SK-N-SH (cell line): ENCODE data around the gene METTL25B. TPM values are rescaled to one million over a fixed set of nuclear protein-coding genes. Genes with fewer than 3 reads are reported as not detected.

Experiments
- CTCF ChIA-PET: fragments of 300-600, 350-600 bp; formaldehyde crosslinking; extraction: SDS; loops from one replicate; lab custom pipeline; 2021; lab: Yijun Ruan, JAX
- POLR2A ChIA-PET: fragments of 350-600 bp; sonication (Branson Sonifier 250); formaldehyde crosslinking; extraction: SDS; loops from one replicate; lab custom pipeline; 2020; ENCODE audit warnings: antibody characterized with exemption, inconsistent platforms; lab: Yijun Ruan, JAX
- DNase-seq: peaks from one replicate; pipeline ENCODE4 v3.0.0; 2012
- H2AFZ ChIP-seq: fragments of 200-600 bp; sonication (generic); 2 replicates; pipeline ENCODE4 v1.8.1; 2016; ENCODE audit warnings: antibody characterized with exemption, mild to moderate bottlenecking, low read depth
- H3F3A ChIP-seq: fragments of 200-600 bp; sonication (generic); replicated peaks from 2 replicates; pipeline ENCODE3; 2016; ENCODE audit warnings: antibody characterized with exemption, mild to moderate bottlenecking; ENCODE audit not compliant: insufficient read depth
- H3K27ac ChIP-seq, 2 experiments: fragments of 200-500 bp in 1 of 2; fragments of 200-600 bp in 1 of 2; sonication (Bioruptor generic) in 1 of 2; sonication (generic), shearing (Covaris generic) in 1 of 2; 2 replicates each; pipeline versions ENCODE4 v1.5.1 to v1.6.1; 2014 to 2016; ENCODE audit warnings: low read depth in 2 of 2, inconsistent platforms in 1 of 2, low read length in 1 of 2, mild to moderate bottlenecking in 1 of 2, mixed read lengths in 1 of 2
- H3K27me3 ChIP-seq: fragments of 200-600 bp; sonication (generic), shearing (Covaris generic); 2 replicates; pipeline ENCODE4 v1.6.1; 2016; ENCODE audit warnings: mixed run types; ENCODE audit not compliant: insufficient read depth
- H3K36me3 ChIP-seq, 2 experiments: fragments of 200-500 bp in 1 of 2; fragments of 200-600 bp in 1 of 2; sonication (Bioruptor generic) in 1 of 2; sonication (generic) in 1 of 2; replicated peaks in 1 of 2; 2 replicates each; pipeline versions ENCODE3 to v1.5.1; 2014 to 2016; ENCODE audit warnings: low read length in 1 of 2, mild to moderate bottlenecking in 1 of 2; ENCODE audit not compliant: insufficient read depth in 2 of 2, control insufficient read depth in 1 of 2
- H3K4me1 ChIP-seq, 2 experiments: fragments of 200-500 bp in 1 of 2; fragments of 200-600 bp in 1 of 2; sonication (Bioruptor generic) in 1 of 2; sonication (generic), shearing (Covaris generic) in 1 of 2; 2 replicates each; pipeline versions ENCODE4 v1.5.1 to v1.6.1; 2014 to 2016; ENCODE audit warnings: low read depth in 1 of 2, low read length in 1 of 2, mixed run types in 1 of 2; ENCODE audit not compliant: insufficient read depth in 2 of 2, control insufficient read depth in 1 of 2
- H3K4me2 ChIP-seq: fragments of 200-600 bp; sonication (generic), shearing (Covaris generic); 2 replicates; pipeline ENCODE4 v1.6.1; 2017; ENCODE audit warnings: mixed run types
- H3K4me3 ChIP-seq, 2 experiments: fragments of 200-500 bp in 1 of 2; fragments of 200-600 bp in 1 of 2; sonication (Bioruptor generic) in 1 of 2; sonication (generic), shearing (Covaris generic) in 1 of 2; 2 replicates each; pipeline versions ENCODE4 v1.5.1 to v1.8.1; 2014 to 2016; ENCODE audit warnings: low read depth in 2 of 2, inconsistent platforms in 1 of 2, low read length in 1 of 2, mild to moderate bottlenecking in 1 of 2, mixed read lengths in 1 of 2, moderate library complexity in 1 of 2
- H3K79me2 ChIP-seq: fragments of 200-600 bp; sonication (generic); 2 replicates; pipeline ENCODE4 v1.8.1; 2017; ENCODE audit warnings: mild to moderate bottlenecking; ENCODE audit not compliant: insufficient read depth
- H3K9ac ChIP-seq: fragments of 200-600 bp; sonication (generic); 2 replicates; pipeline ENCODE4 v1.6.1; 2017; ENCODE audit warnings: mixed run types
- H3K9me2 ChIP-seq: fragments of 200-600 bp; sonication (generic); 2 replicates; pipeline ENCODE4 v1.6.1; 2017; ENCODE audit warnings: mixed run types
- H3K9me3 ChIP-seq: fragments of 200-600 bp; sonication (generic); 2 replicates; pipeline ENCODE4 v1.6.1; 2017; ENCODE audit warnings: mixed run types, mild to moderate bottlenecking, moderate library complexity
- H4K20me1 ChIP-seq: fragments of 200-600 bp; sonication (generic); 2 replicates; pipeline ENCODE4 v1.6.1; 2017; ENCODE audit warnings: mild to moderate bottlenecking, mixed run types; ENCODE audit not compliant: insufficient read depth
- FOSL2 ChIP-seq: IDR thresholded peaks from 2 replicates; pipeline ENCODE4 v1.4.0; 2012; ENCODE audit warnings: low read depth, mild to moderate bottlenecking, moderate library complexity, borderline replicate concordance
- JUND ChIP-seq: IDR thresholded peaks from 2 replicates; pipeline ENCODE4 v1.4.0; 2012
- NRF1 ChIP-seq: IDR thresholded peaks from 2 replicates; pipeline ENCODE4 v1.6.1; 2012; ENCODE audit warnings: low read depth, mild to moderate bottlenecking, low read length
- PBX3 ChIP-seq: IDR thresholded peaks from 2 replicates; pipeline ENCODE4; 2012
- TAF1 ChIP-seq: IDR thresholded peaks from 2 replicates; pipeline ENCODE4 v1.6.1; 2012; ENCODE audit warnings: low read depth, mild to moderate bottlenecking, low read length, moderate library complexity, borderline replicate concordance
- TCF12 ChIP-seq: IDR thresholded peaks from 2 replicates; pipeline ENCODE4 v1.4.0; 2012
- TEAD4 ChIP-seq: IDR thresholded peaks from 2 replicates; pipeline ENCODE4 v1.4.0; 2012; ENCODE audit warnings: mild to moderate bottlenecking, borderline replicate concordance; ENCODE audit not compliant: insufficient read depth
- YY1 ChIP-seq: IDR thresholded peaks from 2 replicates; pipeline ENCODE4 v1.4.0; 2012; ENCODE audit warnings: low read depth, mild to moderate bottlenecking
- WGBS: methylation state at CpG from one replicate; pipeline ENCODE4 v1.1.6; 2017; ENCODE audit warnings: low lambda C conversion rate; 5-methylcytosine and 5-hydroxymethylcytosine counted together
- polyA plus RNA-seq, 3 experiments: library from polyadenylated mRNA; depleted of rRNA; stranded (reverse); fragments of >200 nt; gene quantifications; 2 replicates each; pipeline ENCODE4 v1.2.3, GENCODE V29; 2012

METTL25B gene
- polyA plus RNA-seq, 1 of the 3 experiments (the other 2 are of a cell fraction), result 20.1 TPM

DNA sequence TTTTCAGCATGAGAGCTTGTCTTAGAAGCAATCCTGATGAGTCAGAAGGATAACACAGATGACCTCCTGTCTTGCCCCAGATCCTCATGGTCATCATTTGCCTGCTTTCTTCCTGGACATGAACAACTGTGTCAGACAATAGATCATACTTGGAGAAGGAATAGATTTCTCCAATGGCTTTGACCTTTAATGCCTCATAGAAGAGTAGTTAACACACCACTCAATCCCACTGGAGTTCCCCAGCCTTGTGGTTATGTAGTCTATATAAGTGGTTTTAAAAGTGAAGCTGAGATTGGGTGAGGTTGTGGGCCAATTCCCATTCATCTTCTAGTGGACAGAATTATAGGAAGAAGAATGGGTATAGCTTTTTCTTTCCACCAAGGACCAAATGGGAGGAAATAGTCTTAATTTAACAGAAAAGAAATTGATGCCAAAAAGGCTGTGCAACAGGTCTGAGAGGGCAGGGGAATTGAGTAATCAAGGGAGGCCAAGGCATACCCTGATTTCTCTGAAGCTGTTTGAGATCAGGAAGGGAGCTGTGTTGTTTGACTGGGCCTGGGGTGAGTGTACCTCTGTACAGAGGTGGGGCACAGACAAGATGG is 53.4 kb downstream of the METTL25B start:
- Histone ChIP-seq H3K27ac (peak overlapping the region; percentile 2 to 43; a peak in 2 of 4 replicates), H3K9ac (no peak overlapping the region)
- CTCF ChIA-PET, result interaction anchor here (0.6 to 5.3 kb wide), 12 partner anchors 9 to 146 kb away, joined by 3 to 39 read pairs (median 6); partner anchors contain the start of genes INSRR and NTRK1

GRCh38 chr1:156785458-156785857 is 57.2 kb downstream of the METTL25B start:
- Histone ChIP-seq H3K4me3 (no peak overlapping the region), H3K4me2 (no peak overlapping the region), H3F3A (peaks cover 18% of the 10 kb centered on the region), H3K36me3 (peaks cover 33 to 44% of the 10 kb centered on the region in 2 experiments), H2AFZ (no peak overlapping the region), H3K27ac (no peak overlapping the region), H3K27me3 (no peaks in the 10 kb centered on the region), H3K79me2 (peaks cover 74% of the 10 kb centered on the region), H4K20me1 (peaks cover 31% of the 10 kb centered on the region)
- CTCF ChIA-PET, result interaction anchor here (0.8 to 5.3 kb wide), 12 partner anchors 11 to 142 kb away, joined by 3 to 39 read pairs (median 4); partner anchors contain the start of gene NTRK1
- POLR2A ChIA-PET, result no interaction called here
- WGBS, result 99% methylated on average over 6 of the region's 6 CpGs
- no peak for TF ChIP-seq TAF1
- no peak for TF ChIP-seq NRF1
- TF ChIP-seq TEAD4, result no peak
- TF ChIP-seq YY1, result no peak
- TF ChIP-seq, all 33 proteins: peak for 0
- Histone ChIP-seq H3K9me3 (no peaks in the 10 kb centered on the region), H3K9me2 (no peaks in the 10 kb centered on the region), H3K4me1 (peaks cover 0 to 11% of the 10 kb centered on the region in 2 experiments; a peak in 1 of 4 replicates), H3K9ac (no peak overlapping the region)
- no peak for DNase-seq

More for the DNA sequence above, 53.4 kb downstream of the METTL25B start:
- H3K27me3 ChIP-seq, result no peaks in the 10 kb centered on the region
- TF ChIP-seq TAF1 (no peak), TEAD4 (no peak), TCF12 (peak; percentile 31; the same call in 1 of the 2 replicates), FOSL2 (peak; percentile 46; the same call in 1 of the 2 replicates), JUND (peak; percentile 51), PBX3 (peak; percentile 44)
- H3K36me3 ChIP-seq, result peaks cover 26 to 28% of the 10 kb centered on the region in 2 experiments
- H2AFZ ChIP-seq, result no peak overlapping the region
- H3K9me3 ChIP-seq, result no peaks in the 10 kb centered on the region
- peaks cover 80% of the 10 kb centered on the region for H3K79me2 ChIP-seq
- DNase-seq, result no peak
- POLR2A ChIA-PET, result interaction anchor here (0.7 kb wide), 1 partner anchor 161 kb away, joined by 3 read pairs; no protein-coding TSS in a partner anchor
- H3K4me3 ChIP-seq, result no peak overlapping the region
- H3K4me1 ChIP-seq, result peaks cover 9 to 13% of the 10 kb centered on the region in 2 experiments; a peak in 3 of 4 replicates
- no peaks in the 10 kb centered on the region for H3K9me2 ChIP-seq
- peaks cover 50% of the 10 kb centered on the region for H4K20me1 ChIP-seq
- peaks cover 28% of the 10 kb centered on the region for H3F3A ChIP-seq
- H3K4me2 ChIP-seq, result peak overlapping the region; percentile 27; the same call in 1 of the 2 replicates

Other genes starting within 250 kb of the METTL25B start
- gene MEF2D, start 227.7 kb upstream of the METTL25B start, polyA plus RNA-seq (2012; rRNA removed), result 14.3 and 16.0 TPM in 2 replicates
- gene IQGAP3, start 155.9 kb upstream of the METTL25B start, polyA plus RNA-seq (2012; rRNA removed), result 14.4 and 15.6 TPM in 2 replicates
- not detected in 2 replicates for gene TTC24, start 148.7 kb upstream of the METTL25B start, polyA plus RNA-seq (2012; rRNA removed)
- gene NAXE, start 136.7 kb upstream of the METTL25B start, polyA plus RNA-seq (2012; rRNA removed), result 68.5 and 98.4 TPM in 2 replicates
- 36.6 and 46.8 TPM in 2 replicates for gene GPATCH4, start 127.0 kb upstream of the METTL25B start, polyA plus RNA-seq (2012; rRNA removed)
- gene HAPLN2, start 109.1 kb upstream of the METTL25B start, polyA plus RNA-seq (2012; rRNA removed), result 0.10 and 0.20 TPM in 2 replicates
- gene BCAN, start 86.4 kb upstream of the METTL25B start, polyA plus RNA-seq (2012; rRNA removed), result 0.13 and 0.25 TPM in 2 replicates
- 12.6 and 15.8 TPM in 2 replicates for gene NES, start 51.1 kb upstream of the METTL25B start, polyA plus RNA-seq (2012; rRNA removed)
- gene CRABP2, start 22.9 kb upstream of the METTL25B start, polyA plus RNA-seq (2012; rRNA removed), result 13.3 and 42.1 TPM in 2 replicates
- gene ISG20L2, start 297 bp downstream of the METTL25B start, polyA plus RNA-seq (2012; rRNA removed), result 31.6 and 44.3 TPM in 2 replicates
- 149 and 171 TPM in 2 replicates for gene MRPL24, start 12.6 kb downstream of the METTL25B start, polyA plus RNA-seq (2012; rRNA removed)
- gene HDGF, start 23.2 kb downstream of the METTL25B start, polyA plus RNA-seq (2012; rRNA removed), result 152 and 166 TPM in 2 replicates
- gene PRCC, start 39.1 kb downstream of the METTL25B start, polyA plus RNA-seq (2012; rRNA removed), result 39.2 and 51.8 TPM in 2 replicates
- gene SH2D2A, start 88.4 kb downstream of the METTL25B start, polyA plus RNA-seq (2012; rRNA removed), result not detected in 2 replicates
- gene INSRR, start 130.6 kb downstream of the METTL25B start, polyA plus RNA-seq (2012; rRNA removed), result 0.20 and 0.63 TPM in 2 replicates
- gene NTRK1, start 132.4 kb downstream of the METTL25B start, polyA plus RNA-seq (2012; rRNA removed), result 0.97 and 3.3 TPM in 2 replicates
- gene PEAR1, start 165.2 kb downstream of the METTL25B start, polyA plus RNA-seq (2012; rRNA removed), result 1.2 and 1.7 TPM in 2 replicates
- 0.03 TPM in 1 of 2 replicates, not detected in the other for gene LRRC71, start 192.2 kb downstream of the METTL25B start, polyA plus RNA-seq (2012; rRNA removed)